ENCODE data around the gene SESTD1.

- TF ChIP-seq EZH2phosphoT487 (IDR thresholded peaks at IDR 0.05; ENCODE audit: low read depth, severe bottlenecking, unreplicated experiment): no peak
- no peak for TF ChIP-seq CTCF (IDR thresholded peaks at IDR 0.05; ENCODE audit: poor library complexity)
- TF ChIP-seq EZH2 (IDR thresholded peaks at IDR 0.05; ENCODE audit: borderline replicate concordance): no peak
Observed at GRCh38 chr2:179243046-179243445, 21.6 kb downstream of the SESTD1 start.
